ENCODE data around the gene ZC3H12C. TPM values are rescaled to one million over a fixed set of nuclear protein-coding genes. Genes with fewer than 3 reads are reported as not detected.

ZC3H12C gene
- total and polyA plus RNA-seq, 7 donors, result 1.8 to 21.7 (median 16.4) TPM

DNA sequence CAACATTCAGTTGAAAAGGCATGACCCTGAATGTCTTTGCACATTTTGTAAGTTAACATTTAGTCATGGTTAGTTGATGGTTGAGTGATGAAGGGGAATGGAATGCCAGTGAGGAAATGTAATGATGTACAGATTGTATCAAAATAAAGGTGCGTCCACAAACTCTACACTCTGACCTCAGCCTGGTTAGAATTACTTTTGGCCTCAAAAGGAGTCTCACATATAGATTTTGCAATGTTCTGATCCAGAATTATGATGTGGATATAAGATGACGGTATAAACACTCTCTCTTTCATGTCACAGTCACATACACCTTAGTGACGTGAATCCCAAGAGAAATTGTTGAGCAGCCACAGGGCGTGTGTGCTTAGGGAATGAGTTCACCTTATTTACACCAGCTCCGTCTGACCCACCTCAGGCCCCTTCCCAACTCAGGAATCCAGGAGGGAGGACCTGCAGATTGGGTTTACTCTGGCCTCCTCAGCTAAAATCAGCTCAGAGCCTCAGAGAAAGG lies 103.1 kb downstream of the ZC3H12C start:
- no peak overlapping the region for H3K27ac ChIP-seq
- DNase-seq, result no peak
- no peak overlapping the region for H3K4me3 ChIP-seq
- no peaks in the 10 kb centered on the region for H3K36me3 ChIP-seq
- intact Hi-C loops (cut with DNase I), result loop anchor here (10.0 kb wide), 1 partner anchor 251 kb away; no protein-coding TSS in a partner anchor
- WGBS, 2 donors, result 69 to 92% methylated on average over 5 of the region's 5 CpGs
- TF ChIP-seq EP300 (IDR thresholded peaks at IDR 0.05), result no peak
- TF ChIP-seq, protein P1, sequence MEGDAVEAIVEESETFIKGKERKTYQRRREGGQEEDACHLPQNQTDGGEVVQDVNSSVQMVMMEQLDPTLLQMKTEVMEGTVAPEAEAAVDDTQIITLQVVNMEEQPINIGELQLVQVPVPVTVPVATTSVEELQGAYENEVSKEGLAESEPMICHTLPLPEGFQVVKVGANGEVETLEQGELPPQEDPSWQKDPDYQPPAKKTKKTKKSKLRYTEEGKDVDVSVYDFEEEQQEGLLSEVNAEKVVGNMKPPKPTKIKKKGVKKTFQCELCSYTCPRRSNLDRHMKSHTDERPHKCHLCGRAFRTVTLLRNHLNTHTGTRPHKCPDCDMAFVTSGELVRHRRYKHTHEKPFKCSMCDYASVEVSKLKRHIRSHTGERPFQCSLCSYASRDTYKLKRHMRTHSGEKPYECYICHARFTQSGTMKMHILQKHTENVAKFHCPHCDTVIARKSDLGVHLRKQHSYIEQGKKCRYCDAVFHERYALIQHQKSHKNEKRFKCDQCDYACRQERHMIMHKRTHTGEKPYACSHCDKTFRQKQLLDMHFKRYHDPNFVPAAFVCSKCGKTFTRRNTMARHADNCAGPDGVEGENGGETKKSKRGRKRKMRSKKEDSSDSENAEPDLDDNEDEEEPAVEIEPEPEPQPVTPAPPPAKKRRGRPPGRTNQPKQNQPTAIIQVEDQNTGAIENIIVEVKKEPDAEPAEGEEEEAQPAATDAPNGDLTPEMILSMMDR (IDR thresholded peaks at IDR 0.05), result no peak
- no peak for TF ChIP-seq POLR2AphosphoS5 (IDR thresholded peaks at IDR 0.05)
- TF ChIP-seq POLR2A (IDR thresholded peaks at IDR 0.05), result no peak
- H3K9me3 ChIP-seq, result no peaks in the 10 kb centered on the region
- no peaks in the 10 kb centered on the region for H3K4me1 ChIP-seq
- no peaks in the 10 kb centered on the region for H3K27me3 ChIP-seq

DNA sequence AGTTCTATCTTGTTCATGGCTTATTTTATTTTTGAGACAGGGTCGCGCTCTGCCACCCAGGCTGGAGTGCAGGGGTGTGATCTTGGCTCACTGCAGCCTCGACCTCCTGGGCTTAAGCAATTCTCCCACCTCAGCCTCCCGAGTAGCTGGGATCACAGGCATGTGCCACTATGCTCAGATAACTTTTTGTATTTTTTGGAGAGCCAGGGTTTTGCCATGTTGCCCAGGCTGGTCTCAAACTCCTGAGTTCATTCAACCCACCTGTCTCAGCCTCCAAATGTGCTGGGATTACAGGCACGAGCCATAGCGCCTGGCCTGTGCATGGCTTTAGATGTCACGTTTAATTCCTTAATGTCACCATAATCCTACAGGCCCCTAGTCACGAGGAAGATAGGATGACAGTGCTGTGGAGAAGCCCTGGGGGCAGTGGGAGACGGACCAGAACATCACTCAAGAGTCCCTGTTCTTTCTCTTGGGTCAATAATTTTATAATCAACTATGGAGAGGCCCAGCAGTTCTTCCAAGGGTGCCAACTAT lies 103.8 kb downstream of the ZC3H12C start:
- no peak overlapping the region for H3K27ac ChIP-seq
- H3K36me3 ChIP-seq, result no peaks in the 10 kb centered on the region
- no peak for DNase-seq
- H3K9me3 ChIP-seq, result no peaks in the 10 kb centered on the region
- no peak overlapping the region for H3K4me3 ChIP-seq
- WGBS, 2 donors, result 88 to 93% methylated on average over 9 of the region's 9 CpGs
- no peaks in the 10 kb centered on the region for H3K27me3 ChIP-seq
- intact Hi-C loops (cut with DNase I), result loop anchor here (10.0 kb wide), 1 partner anchor 252 kb away; no protein-coding TSS in a partner anchor
- no peaks in the 10 kb centered on the region for H3K4me1 ChIP-seq
- TF ChIP-seq, protein P1 (IDR thresholded peaks at IDR 0.05), result no peak
- no peak for TF ChIP-seq POLR2A (IDR thresholded peaks at IDR 0.05)
- no peak for TF ChIP-seq EP300 (IDR thresholded peaks at IDR 0.05)
- no peak for TF ChIP-seq POLR2AphosphoS5 (IDR thresholded peaks at IDR 0.05)

DNA sequence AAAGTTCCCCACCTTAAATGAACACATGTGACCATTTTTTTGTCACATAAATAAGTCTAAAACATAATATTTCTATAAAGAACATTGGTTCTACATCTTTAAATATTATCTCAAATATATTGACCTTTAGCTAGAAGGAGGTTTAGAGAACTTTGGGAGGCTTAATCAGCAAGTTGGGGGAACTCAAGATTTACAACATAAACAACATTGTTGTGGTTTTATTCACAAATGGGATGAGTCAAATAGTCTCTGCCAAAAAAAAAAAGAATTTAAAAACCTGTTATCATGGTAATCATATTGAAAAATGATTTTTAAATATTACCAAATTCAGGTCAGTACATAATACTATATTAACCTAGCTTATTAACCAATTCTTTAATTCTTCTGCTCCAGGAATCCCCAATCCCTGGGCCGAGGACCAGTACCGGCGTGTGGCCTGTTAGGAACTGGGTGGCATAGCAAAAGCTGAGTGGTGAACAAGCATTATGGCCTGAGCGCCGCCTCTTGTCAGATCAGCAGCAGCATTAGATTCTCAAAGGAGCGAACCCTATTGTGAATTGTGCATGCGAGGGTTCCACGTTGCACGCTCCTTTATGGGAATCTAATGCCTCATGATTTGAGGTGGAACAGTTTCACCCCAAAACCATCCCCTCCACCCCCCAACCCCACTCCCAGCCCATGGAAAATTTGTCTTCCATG lies 105.0 kb downstream of the ZC3H12C start:
- Histone ChIP-seq H3K36me3 (no peaks in the 10 kb centered on the region), H3K4me1 (no peaks in the 10 kb centered on the region), H3K27ac (no peak overlapping the region), H3K27me3 (no peaks in the 10 kb centered on the region), H3K9me3 (no peaks in the 10 kb centered on the region), H3K4me3 (no peak overlapping the region)
- no peak for TF ChIP-seq POLR2A (IDR thresholded peaks at IDR 0.05)
- TF ChIP-seq EP300 (IDR thresholded peaks at IDR 0.05), result no peak
- TF ChIP-seq POLR2AphosphoS5 (IDR thresholded peaks at IDR 0.05), result no peak
- TF ChIP-seq, protein P1 (IDR thresholded peaks at IDR 0.05), result no peak
- 95 to 96% methylated on average over 9 of the region's 9 CpGs for WGBS, 2 donors
- no peak for DNase-seq
- intact Hi-C loops (cut with DNase I), result loop anchor here (10.0 kb wide), 1 partner anchor 253 kb away; no protein-coding TSS in a partner anchor

DNA sequence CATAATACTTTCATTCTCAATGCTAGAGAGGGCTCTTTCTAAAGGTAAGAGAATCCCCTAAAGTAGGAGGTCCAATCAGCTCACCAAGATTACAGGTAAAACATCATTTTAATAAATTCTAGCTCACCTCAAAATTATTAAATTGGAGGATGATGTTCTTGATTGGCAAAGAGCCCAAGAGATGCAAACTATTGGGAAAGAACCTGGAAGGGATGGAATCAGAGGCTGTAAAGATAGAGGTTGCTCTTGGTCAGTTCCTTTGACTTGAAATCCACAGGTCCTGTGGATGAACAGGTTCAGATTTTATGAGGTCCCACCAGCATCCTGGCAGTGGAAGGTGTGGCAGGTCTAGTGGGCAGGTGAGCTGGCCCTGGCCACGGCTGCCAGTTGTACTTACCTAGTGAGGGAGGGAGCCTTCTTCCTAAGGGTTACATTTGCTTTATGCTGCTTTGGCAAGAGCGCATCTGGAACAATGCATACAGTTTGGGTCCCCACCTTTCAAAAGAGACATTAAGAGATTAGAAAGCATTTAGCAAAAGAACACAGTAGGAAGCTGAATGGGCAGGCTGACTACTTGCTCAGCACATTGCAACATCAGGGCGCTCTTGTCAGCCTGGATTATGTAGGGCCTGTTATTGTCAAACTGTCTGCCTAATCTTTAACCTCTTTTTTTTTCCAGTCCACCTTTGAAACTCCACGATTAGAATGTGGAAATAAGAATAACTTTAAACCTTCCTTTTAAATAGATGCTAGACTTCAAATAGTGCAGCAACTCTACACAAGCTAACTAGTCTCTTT lies 106.2 kb downstream of the ZC3H12C start:
- no peak overlapping the region for H3K27ac ChIP-seq
- DNase-seq, result no peak
- no peak for TF ChIP-seq POLR2A (IDR thresholded peaks at IDR 0.05)
- TF ChIP-seq, protein P1 (IDR thresholded peaks at IDR 0.05), result no peak
- no peak for TF ChIP-seq POLR2AphosphoS5 (IDR thresholded peaks at IDR 0.05)
- no peak for TF ChIP-seq EP300 (IDR thresholded peaks at IDR 0.05)
- no peaks in the 10 kb centered on the region for H3K36me3 ChIP-seq
- H3K4me1 ChIP-seq, result no peaks in the 10 kb centered on the region
- WGBS, 2 donors, result 60 to 81% methylated on average over 4 of the region's 4 CpGs
- no peaks in the 10 kb centered on the region for H3K9me3 ChIP-seq
- H3K27me3 ChIP-seq, result no peaks in the 10 kb centered on the region
- no peak overlapping the region for H3K4me3 ChIP-seq
- intact Hi-C loops (cut with DNase I), result loop anchor here (10.0 kb wide), 1 partner anchor 255 kb away; no protein-coding TSS in a partner anchor
